ENCODE data around the gene NBAS. TPM values are rescaled to one million over a fixed set of nuclear protein-coding genes. Genes with fewer than 3 reads are reported as not detected.
A peak's percentile ranks its signal among the peaks of the same experiment; 100 is the strongest.

NBAS gene
- total and polyA plus RNA-seq, 2 of the 13 experiments (the other 11 are each of a cell fraction or from before 2014, with no cell fraction given) = 33.6 to 58.7 TPM

- 96% methylated on average over 2 of the region's 2 CpGs for WGBS (ENCODE audit: low lambda C conversion rate)
- ChIA-PET CTCF (ENCODE audit: low intra/inter-chr PET ratio, low total read pairs) (no interaction called here), POLR2A (no interaction called here)
- Histone ChIP-seq H2AFZ (ENCODE audit: low read length) (no peak overlapping the region), H3K4me3 (replicated peaks in 1 of 3; ENCODE audit: insufficient read depth in 1 of 3, low read depth in 2 of 3, low read length in 3 of 3) (no peak overlapping the region), H3K27me3 (ENCODE audit: control insufficient read depth in 1 of 2, insufficient read depth in 2 of 2, low read length in 2 of 2) (no peaks in the 10 kb centered on the region), H3K4me2 (ENCODE audit: low read depth, low read length) (no peak overlapping the region), H3K27ac (ENCODE audit: extremely low read length, insufficient read depth, low read length) (no peak overlapping the region), H3K9me3 (ENCODE audit: low read length) (no peaks in the 10 kb centered on the region), H3K36me3 (replicated peaks in 1 of 2; ENCODE audit: control insufficient read depth in 1 of 2, insufficient read depth in 2 of 2, low read length in 2 of 2) (peaks cover 6 to 18% of the 10 kb centered on the region in 2 experiments), H3K79me2 (ENCODE audit: insufficient read depth, low read length) (no peaks in the 10 kb centered on the region), H4K20me1 (ENCODE audit: insufficient read depth, low read length) (no peaks in the 10 kb centered on the region), H3K9ac (ENCODE audit: insufficient read depth, low read depth, low read length) (no peak overlapping the region), H3K4me1 (ENCODE audit: insufficient read depth, low read length) (no peaks in the 10 kb centered on the region)
- ATAC-seq = no peak
- FAIRE-seq = no peak
- in situ Hi-C loops (cut with HindIII; ENCODE audit: extremely low pct_ligation_motif_present, low pct_unique_long_range_greater_than_20kb) = no loop called here
- no peak for DNase-seq (ENCODE audit: low spot score)
- TF ChIP-seq MAFK (conservative IDR thresholded peaks at IDR 0.05 in 1 of 2, IDR thresholded peaks at IDR 0.05 in 1 of 2; ENCODE audit: low read length in 2 of 2) (peak; percentile 18 to 46; a peak in 1 of 4 replicates), ZNF180 (CRISPR knock-in tag; IDR thresholded peaks at IDR 0.05; ENCODE audit: borderline replicate concordance, low read depth) (no peak), GATAD2A (CRISPR knock-in tag; IDR thresholded peaks at IDR 0.05) (no peak), JARID2 (CRISPR knock-in tag; IDR thresholded peaks at IDR 0.05; ENCODE audit: insufficient replicate concordance) (no peak), MAFF (IDR thresholded peaks at IDR 0.05; ENCODE audit: low read depth, low read length) (0 out of 2 replicates have a peak, but pooled peaks have one; percentile 33)
- BruUV-seq (replicated peaks) = no TSS peak
- intact Hi-C loops (cut with micrococcal nuclease; ENCODE audit: unreplicated experiment) = no loop called here
Measured at GRCh38 chr2:15226661-15227060, 334.5 kb downstream of the NBAS start.

- ChIA-PET CTCF (ENCODE audit: low intra/inter-chr PET ratio, low total read pairs) (no interaction called here), POLR2A (no interaction called here)
- ATAC-seq (no peak), FAIRE-seq (no peak), DNase-seq (ENCODE audit: low spot score) (no peak)
- Histone ChIP-seq H3K27ac (ENCODE audit: extremely low read length, insufficient read depth, low read length) (no peak overlapping the region), H3K36me3 (replicated peaks in 1 of 2; ENCODE audit: control insufficient read depth in 1 of 2, insufficient read depth in 2 of 2, low read length in 2 of 2) (peaks cover 2 to 13% of the 10 kb centered on the region in 2 experiments; a peak in 3 of 5 replicates), H3K79me2 (ENCODE audit: insufficient read depth, low read length) (no peaks in the 10 kb centered on the region), H3K9ac (ENCODE audit: insufficient read depth, low read depth, low read length) (no peak overlapping the region), H3K4me2 (ENCODE audit: low read depth, low read length) (no peak overlapping the region), H3K9me3 (ENCODE audit: low read length) (no peaks in the 10 kb centered on the region), H2AFZ (ENCODE audit: low read length) (no peak overlapping the region), H3K27me3 (ENCODE audit: control insufficient read depth in 1 of 2, insufficient read depth in 2 of 2, low read length in 2 of 2) (no peaks in the 10 kb centered on the region), H4K20me1 (ENCODE audit: insufficient read depth, low read length) (no peaks in the 10 kb centered on the region), H3K4me3 (replicated peaks in 1 of 3; ENCODE audit: insufficient read depth in 1 of 3, low read depth in 2 of 3, low read length in 3 of 3) (no peak overlapping the region), H3K4me1 (ENCODE audit: insufficient read depth, low read length) (no peaks in the 10 kb centered on the region)
- 96% methylated on average over 4 of the region's 4 CpGs for WGBS (ENCODE audit: low lambda C conversion rate)
- intact Hi-C loops (cut with micrococcal nuclease; ENCODE audit: unreplicated experiment) = no loop called here
- in situ Hi-C loops (cut with HindIII; ENCODE audit: extremely low pct_ligation_motif_present, low pct_unique_long_range_greater_than_20kb) = no loop called here
- BruUV-seq (replicated peaks) = no TSS peak
- no peak for TF ChIP-seq ZNF44 (CRISPR knock-in tag; IDR thresholded peaks at IDR 0.05)
- TF ChIP-seq NFKB2 (CRISPR knock-in tag; IDR thresholded peaks at IDR 0.05; ENCODE audit: borderline replicate concordance) = no peak
- TF ChIP-seq ZNF407 (CRISPR knock-in tag; IDR thresholded peaks at IDR 0.05; ENCODE audit: not compliant biosample characterization) = no peak
- TF ChIP-seq ERF (CRISPR knock-in tag; IDR thresholded peaks at IDR 0.05) = no peak
- no peak for TF ChIP-seq PHF8 (CRISPR knock-in tag; IDR thresholded peaks at IDR 0.05)
- no peak for TF ChIP-seq ZNF746 (CRISPR knock-in tag; IDR thresholded peaks at IDR 0.05)
Measured at GRCh38 chr2:15225131-15225530, 336.0 kb downstream of the NBAS start.

Measured in HepG2 (cell line).